PC-3 (cell line): ENCODE measurements around the gene BUB1. TPM values are rescaled to one million over a fixed set of nuclear protein-coding genes. Genes with fewer than 3 reads are reported as not detected.

ENCODE experiments used
- ATAC-seq: fragments of 200-7000 bp; cut with Tn5 transposase; 2 replicates; pipeline ENCODE4 v1.9.1; 2020; ENCODE audit warnings: mild to moderate bottlenecking, moderate library complexity
- BruUV-seq: library from RNA; stranded (reverse); fragments of 400-500 nt; replicated peaks from 2 replicates; lab custom pipeline; 2021; lab: Mats Ljungman, UMichigan
- CTCF ChIA-PET: fragments of 300-600 bp; sonication (Branson Sonifier 250); formaldehyde crosslinking; loops from one replicate; lab custom pipeline; 2022; ENCODE audit warnings: antibody characterized with exemption; lab: Charles Lee
- POLR2A ChIA-PET: fragments of 300-600 bp; sonication (Branson Sonifier 250); formaldehyde crosslinking; loops from one replicate; lab custom pipeline; 2022; ENCODE audit warnings: antibody characterized with exemption; ENCODE audit not compliant: unreplicated experiment; lab: Charles Lee
- DNase-seq: peaks from one replicate; pipeline ENCODE4 v3.0.0-alpha.2; 2015
- H2AFZ ChIP-seq: fragments of 300-600 bp; sonication (generic); 2 replicates; pipeline ENCODE4 v1.6.0; 2016; ENCODE audit warnings: antibody characterized with exemption, low read length
- H3F3A ChIP-seq: fragments of 300-600 bp; sonication (generic); one replicate; pipeline ENCODE4 v1.6.0; 2017; ENCODE audit warnings: antibody characterized with exemption, low read length, control low read depth, mild to moderate bottlenecking; ENCODE audit not compliant: unreplicated experiment
- H3K27ac ChIP-seq: fragments of 300-600 bp; sonication (generic); 2 replicates; pipeline ENCODE4 v1.5.1; 2016; ENCODE audit warnings: mild to moderate bottlenecking, low read length
- H3K27me3 ChIP-seq: fragments of 300-600 bp; sonication (generic); 2 replicates; pipeline ENCODE4 v1.6.1; 2016; ENCODE audit warnings: low read length, mixed read lengths
- H3K36me3 ChIP-seq: fragments of 300-600 bp; sonication (generic); 2 replicates; pipeline ENCODE4 v1.6.1; 2016; ENCODE audit warnings: low read depth, mixed run types, low read length, mixed read lengths
- H3K4me1 ChIP-seq: fragments of 300-600 bp; sonication (generic); 2 replicates; pipeline ENCODE4 v1.5.1; 2016; ENCODE audit warnings: low read length; ENCODE audit not compliant: insufficient read depth
- H3K4me2 ChIP-seq: fragments of 300-600 bp; sonication (generic); 2 replicates; pipeline ENCODE4 v1.6.0; 2016; ENCODE audit warnings: low read length
- H3K4me3 ChIP-seq: fragments of 300-600 bp; sonication (generic); 2 replicates; pipeline ENCODE4 v1.5.1; 2016; ENCODE audit warnings: mild to moderate bottlenecking, low read length, mixed read lengths
- H3K79me2 ChIP-seq: fragments of 300-600 bp; sonication (generic); 2 replicates; pipeline ENCODE4 v1.6.1; 2017; ENCODE audit warnings: low read length, mixed read lengths
- H3K9ac ChIP-seq: fragments of 300-600 bp; sonication (generic); 2 replicates; pipeline ENCODE4 v1.6.0; 2016; ENCODE audit warnings: mild to moderate bottlenecking, low read length
- H3K9me2 ChIP-seq: fragments of 300-600 bp; sonication (generic); replicated peaks from 2 replicates; pipeline ENCODE4 v1.6.1; 2016; ENCODE audit warnings: mixed run types, low read length, mixed read lengths
- H3K9me3 ChIP-seq: fragments of 300-600 bp; sonication (generic); 2 replicates; pipeline ENCODE4 v1.6.1; 2016; ENCODE audit warnings: low read length, mixed read lengths
- H4K20me1 ChIP-seq: fragments of 300-600 bp; sonication (generic); 2 replicates; pipeline ENCODE4 v1.6.1; 2016; ENCODE audit warnings: low read length, mixed read lengths
- EZH2 ChIP-seq: fragments of 300-600 bp; sonication (generic); IDR thresholded peaks from one replicate; pipeline ENCODE4 v1.6.1; 2017; ENCODE audit warnings: antibody characterized with exemption, mild to moderate bottlenecking, low read length; ENCODE audit not compliant: unreplicated experiment
- EZH2phosphoT487 ChIP-seq: fragments of 300-600 bp; sonication (generic); IDR thresholded peaks from 2 replicates; pipeline ENCODE4 v1.6.1; 2018; ENCODE audit warnings: mild to moderate bottlenecking, antibody characterized with exemption, low read length, borderline replicate concordance
- intact Hi-C: fragments of 100-400 bp; cut with micrococcal nuclease; formaldehyde crosslinking; loops from 2 replicates; pipeline ENCODE4 v1.9.0; 2023
- total RNA-seq: library from RNA; depleted of rRNA; stranded (reverse); fragments of >200 nt; gene quantifications from 2 replicates; pipeline ENCODE4 v1.2.3, GENCODE V29; 2014
- TF ChIP-seq, protein P1 (sequence below): fragments of 300-600 bp; sonication (generic); conservative IDR thresholded peaks from 2 replicates; pipeline ENCODE4 v1.5.1; 2017; ENCODE audit warnings: antibody characterized with exemption, low read depth, mild to moderate bottlenecking, low read length

BUB1 gene
- total RNA-seq, 1 experiment from 2014 or later = 89.8 TPM

DNA sequence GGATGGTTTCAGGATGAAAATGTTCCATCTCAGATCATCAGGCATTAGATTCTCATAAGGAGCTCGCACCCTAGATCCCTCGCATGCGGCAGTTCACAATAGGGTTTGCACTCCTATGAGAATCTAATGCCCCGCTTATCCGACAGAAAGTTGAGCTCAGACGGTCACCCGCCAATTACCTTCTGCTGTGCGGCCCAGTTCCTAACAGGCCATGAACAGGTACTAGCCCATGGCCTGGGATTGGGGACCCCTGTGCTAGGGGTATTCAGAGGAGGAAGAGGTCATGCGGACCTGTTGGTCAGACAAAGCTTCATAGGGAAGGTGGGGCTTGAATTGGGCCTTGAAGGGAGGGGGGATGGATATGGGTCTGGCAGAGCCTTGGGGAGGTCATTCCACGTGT lies 4.4 kb upstream of the BUB1 start:
- intact Hi-C loops = no loop called here
- no peak overlapping the region for H3K4me3 ChIP-seq
- peaks cover 8% of the 10 kb centered on the region for H3K4me1 ChIP-seq
- no peaks in the 10 kb centered on the region for H3K27me3 ChIP-seq
- ATAC-seq (no peak), DNase-seq (no peak)
- H4K20me1 ChIP-seq = no peaks in the 10 kb centered on the region
- ChIA-PET CTCF (no interaction called here), POLR2A (no interaction called here)
- H3K9me3 ChIP-seq = no peaks in the 10 kb centered on the region
- TF ChIP-seq EZH2 (no peak), EZH2phosphoT487 (no peak)
- TF ChIP-seq, protein P1, sequence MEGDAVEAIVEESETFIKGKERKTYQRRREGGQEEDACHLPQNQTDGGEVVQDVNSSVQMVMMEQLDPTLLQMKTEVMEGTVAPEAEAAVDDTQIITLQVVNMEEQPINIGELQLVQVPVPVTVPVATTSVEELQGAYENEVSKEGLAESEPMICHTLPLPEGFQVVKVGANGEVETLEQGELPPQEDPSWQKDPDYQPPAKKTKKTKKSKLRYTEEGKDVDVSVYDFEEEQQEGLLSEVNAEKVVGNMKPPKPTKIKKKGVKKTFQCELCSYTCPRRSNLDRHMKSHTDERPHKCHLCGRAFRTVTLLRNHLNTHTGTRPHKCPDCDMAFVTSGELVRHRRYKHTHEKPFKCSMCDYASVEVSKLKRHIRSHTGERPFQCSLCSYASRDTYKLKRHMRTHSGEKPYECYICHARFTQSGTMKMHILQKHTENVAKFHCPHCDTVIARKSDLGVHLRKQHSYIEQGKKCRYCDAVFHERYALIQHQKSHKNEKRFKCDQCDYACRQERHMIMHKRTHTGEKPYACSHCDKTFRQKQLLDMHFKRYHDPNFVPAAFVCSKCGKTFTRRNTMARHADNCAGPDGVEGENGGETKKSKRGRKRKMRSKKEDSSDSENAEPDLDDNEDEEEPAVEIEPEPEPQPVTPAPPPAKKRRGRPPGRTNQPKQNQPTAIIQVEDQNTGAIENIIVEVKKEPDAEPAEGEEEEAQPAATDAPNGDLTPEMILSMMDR = no peak
- H3K9me2 ChIP-seq = no peaks in the 10 kb centered on the region
- H3K4me2 ChIP-seq = no peak overlapping the region
- H3K9ac ChIP-seq = no peak overlapping the region
- peaks cover 6% of the 10 kb centered on the region for H3K79me2 ChIP-seq
- H3K27ac ChIP-seq = no peak overlapping the region
- H3K36me3 ChIP-seq = no peaks in the 10 kb centered on the region
- BruUV-seq = no TSS peak
- H2AFZ ChIP-seq = no peak overlapping the region
- H3F3A ChIP-seq = no peaks in the 10 kb centered on the region

GRCh38 chr2:110680709-110681108 lies 2.8 kb upstream of the BUB1 start:
- Histone ChIP-seq H3K79me2 (peaks cover 21% of the 10 kb centered on the region), H4K20me1 (0 out of 2 replicates have a peak, but pooled peaks cover 4% of the 10 kb centered on the region), H3K9me3 (no peaks in the 10 kb centered on the region), H3K36me3 (0 out of 2 replicates have a peak, but pooled peaks cover 4% of the 10 kb centered on the region), H3F3A (no peaks in the 10 kb centered on the region), H3K4me1 (peaks cover 16% of the 10 kb centered on the region), H3K9ac (no peak overlapping the region), H3K27ac (no peak overlapping the region), H3K4me3 (no peak overlapping the region), H3K27me3 (no peaks in the 10 kb centered on the region), H2AFZ (no peak overlapping the region), H3K9me2 (no peaks in the 10 kb centered on the region), H3K4me2 (no peak overlapping the region)
- DNase-seq (no peak), ATAC-seq (no peak)
- BruUV-seq = no TSS peak
- intact Hi-C loops = no loop called here
- TF ChIP-seq EZH2 (no peak), EZH2phosphoT487 (no peak)
- TF ChIP-seq, protein P1 = no peak
- ChIA-PET POLR2A (no interaction called here), CTCF (no interaction called here)

DNA sequence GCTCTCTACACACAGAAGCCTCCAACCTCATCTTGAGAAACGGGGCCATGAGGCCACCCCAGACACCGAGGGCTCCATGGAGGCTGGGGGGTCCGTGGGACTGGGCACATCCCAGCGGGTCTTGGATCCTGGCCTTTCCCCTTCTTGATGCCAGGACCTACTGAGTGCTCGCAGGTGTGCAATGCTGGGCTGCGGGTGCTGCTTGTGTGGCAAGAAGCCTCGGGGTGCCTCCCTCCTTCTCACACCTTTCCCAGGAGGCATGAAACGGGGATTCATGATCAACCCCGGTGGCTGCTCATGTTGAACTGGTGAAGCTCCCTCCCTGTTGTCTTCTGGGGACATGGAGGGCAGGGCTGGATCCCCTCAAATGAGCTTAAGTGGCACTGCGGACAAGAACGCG lies 2.0 kb upstream of the BUB1 start:
- no TSS peak for BruUV-seq
- POLR2A ChIA-PET = no interaction called here
- Histone ChIP-seq H3K27ac (no peak overlapping the region), H3K4me1 (peaks cover 24% of the 10 kb centered on the region), H3K9ac (no peak overlapping the region), H2AFZ (no peak overlapping the region), H3K27me3 (no peaks in the 10 kb centered on the region), H3K9me3 (no peaks in the 10 kb centered on the region), H3K4me2 (no peak overlapping the region), H3K79me2 (peaks cover 30% of the 10 kb centered on the region), H3K36me3 (0 out of 2 replicates have a peak, but pooled peaks cover 4% of the 10 kb centered on the region), H3F3A (no peaks in the 10 kb centered on the region), H3K9me2 (no peaks in the 10 kb centered on the region), H4K20me1 (peaks cover 11% of the 10 kb centered on the region; the same call in 1 of the 2 replicates), H3K4me3 (no peak overlapping the region)
- intact Hi-C loops = no loop called here
- DNase-seq = no peak
- TF ChIP-seq EZH2phosphoT487 = no peak
- TF ChIP-seq EZH2 = no peak
- TF ChIP-seq, protein P1 = no peak
- CTCF ChIA-PET = interaction anchor here (1.0 kb wide), 1 partner anchor 76 kb away, joined by 12 read pairs; no protein-coding TSS in a partner anchor
- ATAC-seq = no peak
